ENCODE measurements around the gene METTL17.
A peak's percentile ranks its signal among the peaks of the same experiment; 100 is the strongest.

METTL17 gene

DNA sequence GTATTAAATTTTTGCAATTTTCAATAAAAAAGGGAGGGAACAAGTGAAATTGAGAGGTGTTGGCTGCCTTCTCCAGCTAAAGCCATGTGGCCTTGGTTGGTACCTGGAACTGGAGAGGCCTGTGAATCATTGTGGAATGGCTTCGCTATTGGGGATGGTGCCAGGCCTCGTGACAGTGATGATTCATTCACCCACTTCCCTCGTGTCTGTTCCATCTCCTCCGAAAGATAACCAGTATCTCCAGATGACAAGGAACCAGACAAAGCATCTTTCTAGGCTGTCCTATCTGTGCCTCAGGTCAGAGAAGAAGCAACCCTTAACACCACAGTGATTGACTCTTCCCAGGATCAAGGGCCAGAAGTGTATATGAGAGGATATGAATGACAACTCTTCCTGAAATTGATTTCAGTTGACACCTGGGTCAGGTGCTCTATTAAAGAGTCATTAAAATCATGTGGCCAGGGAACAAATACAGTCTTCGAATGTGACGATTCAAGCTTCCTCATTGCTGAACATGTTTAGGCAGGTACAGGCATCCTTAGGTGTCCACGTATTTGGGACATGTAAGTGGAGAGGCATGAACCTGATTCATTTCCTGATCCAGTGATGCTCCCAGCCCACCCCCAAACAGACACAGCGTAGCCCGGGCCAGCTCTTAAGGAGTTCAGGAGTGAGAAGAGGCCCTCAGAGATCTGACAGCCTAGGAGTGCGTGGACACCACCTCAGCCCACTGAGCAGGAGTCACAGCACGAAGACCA, 52.1 kb downstream of the METTL17 start, which contains the start of gene RNASE7:
Gene RNASE7 (plus strand): TSS at position 687 of the 758 bp plus-strand sequence. CDS start 631 bp downstream, outside the sequence.
- no peak for DNase-seq
- H3K9me3 ChIP-seq (ENCODE audit: control insufficient read depth, low read length) = no peaks in the 10 kb centered on the region
- no peaks in the 10 kb centered on the region for H3K27me3 ChIP-seq (replicated peaks; ENCODE audit: control insufficient read depth, insufficient read depth, low read length, poor library complexity, severe bottlenecking)
- H3K4me1 ChIP-seq (ENCODE audit: control insufficient read depth, insufficient read depth, low read length, poor library complexity, severe bottlenecking) = peaks cover 10% of the 10 kb centered on the region
- H3K36me3 ChIP-seq (ENCODE audit: control insufficient read depth, insufficient read depth, low read length) = no peaks in the 10 kb centered on the region
- no peak within 1 kb of the TSS for H3K27ac ChIP-seq (ENCODE audit: insufficient read depth, low read length, poor library complexity, severe bottlenecking)
- H3K4me3 ChIP-seq (ENCODE audit: insufficient read depth, low read depth, low read length, poor library complexity, severe bottlenecking) = no peak within 1 kb of the TSS

- Histone ChIP-seq H3K27me3 (replicated peaks; ENCODE audit: control insufficient read depth, insufficient read depth, low read length, poor library complexity, severe bottlenecking) (no peaks in the 10 kb centered on the region), H3K36me3 (ENCODE audit: control insufficient read depth, insufficient read depth, low read length) (no peaks in the 10 kb centered on the region), H3K4me1 (ENCODE audit: control insufficient read depth, insufficient read depth, low read length, poor library complexity, severe bottlenecking) (peaks cover 10% of the 10 kb centered on the region), H3K4me3 (ENCODE audit: insufficient read depth, low read depth, low read length, poor library complexity, severe bottlenecking) (no peak overlapping the region), H3K27ac (ENCODE audit: insufficient read depth, low read length, poor library complexity, severe bottlenecking) (no peak overlapping the region), H3K9me3 (ENCODE audit: control insufficient read depth, low read length) (no peaks in the 10 kb centered on the region)
- DNase-seq = no peak
Observed at GRCh38 chr14:21042918-21043317, 53.1 kb downstream of the METTL17 start.

- Histone ChIP-seq H3K4me3 (ENCODE audit: insufficient read depth, low read depth, low read length, poor library complexity, severe bottlenecking) (no peak overlapping the region), H3K36me3 (ENCODE audit: control insufficient read depth, insufficient read depth, low read length) (no peaks in the 10 kb centered on the region), H3K4me1 (ENCODE audit: control insufficient read depth, insufficient read depth, low read length, poor library complexity, severe bottlenecking) (peaks cover 10% of the 10 kb centered on the region), H3K9me3 (ENCODE audit: control insufficient read depth, low read length) (no peaks in the 10 kb centered on the region), H3K27ac (ENCODE audit: insufficient read depth, low read length, poor library complexity, severe bottlenecking) (no peak overlapping the region), H3K27me3 (replicated peaks; ENCODE audit: control insufficient read depth, insufficient read depth, low read length, poor library complexity, severe bottlenecking) (no peaks in the 10 kb centered on the region)
- no peak for DNase-seq
Observed at GRCh38 chr14:21043387-21043973, 53.7 kb downstream of the METTL17 start.

DNA sequence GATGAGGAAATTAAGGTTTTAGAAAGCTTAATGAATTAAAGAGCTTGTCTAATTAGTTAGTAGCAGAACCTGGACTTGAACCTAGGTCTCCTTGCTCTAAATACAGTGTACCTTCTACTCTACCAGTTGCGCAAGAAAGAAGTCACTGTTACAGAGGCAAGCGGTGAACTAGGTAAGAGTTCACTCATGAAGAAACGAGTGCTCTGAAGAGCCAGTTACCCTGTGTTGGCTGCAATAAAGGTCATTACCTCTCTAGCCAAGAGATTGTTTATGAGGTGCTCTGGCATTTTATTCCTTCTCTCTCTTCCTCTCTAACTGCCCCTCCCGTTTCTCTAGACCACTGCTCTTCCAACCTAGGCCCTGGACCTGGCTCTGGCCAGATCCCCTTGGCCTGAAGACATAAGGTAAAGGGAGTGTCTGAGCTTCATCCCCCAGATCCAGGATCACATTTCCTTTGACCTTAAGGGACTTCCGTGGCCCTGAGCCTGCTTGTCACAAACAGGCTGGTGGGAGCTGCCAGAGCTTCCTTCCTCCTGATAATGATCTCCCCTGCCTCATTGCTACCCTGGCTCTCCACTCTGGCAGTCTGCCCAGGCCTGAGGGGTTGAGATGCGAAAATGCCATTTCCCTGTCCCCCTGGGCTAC, 54.3 kb downstream of the METTL17 start:
- peak in 1 of 3 donors; percentile 6 for DNase-seq
- Histone ChIP-seq H3K27me3 (replicated peaks; ENCODE audit: control insufficient read depth, insufficient read depth, low read length, poor library complexity, severe bottlenecking) (no peaks in the 10 kb centered on the region), H3K27ac (ENCODE audit: insufficient read depth, low read length, poor library complexity, severe bottlenecking) (peak overlapping the region; percentile 10), H3K4me1 (ENCODE audit: control insufficient read depth, insufficient read depth, low read length, poor library complexity, severe bottlenecking) (peaks cover 10% of the 10 kb centered on the region), H3K4me3 (ENCODE audit: insufficient read depth, low read depth, low read length, poor library complexity, severe bottlenecking) (no peak overlapping the region), H3K9me3 (ENCODE audit: control insufficient read depth, low read length) (no peaks in the 10 kb centered on the region), H3K36me3 (ENCODE audit: control insufficient read depth, insufficient read depth, low read length) (no peaks in the 10 kb centered on the region)

Data from effector memory CD4-positive, alpha-beta T cell (primary cell).